C4-2B (cell line): Measurements from ENCODE around the gene WSB1.

ENCODE experiments used
- CTCF ChIP-seq: fragments of 450-650 bp; conservative IDR thresholded peaks from 2 replicates; pipeline ENCODE4 v1.5.1; 2017; ENCODE audit warnings: mild to moderate bottlenecking
- ZFX ChIP-seq: fragments of 450-650 bp; IDR thresholded peaks from 2 replicates; pipeline ENCODE4 v1.6.1; 2017

DNA sequence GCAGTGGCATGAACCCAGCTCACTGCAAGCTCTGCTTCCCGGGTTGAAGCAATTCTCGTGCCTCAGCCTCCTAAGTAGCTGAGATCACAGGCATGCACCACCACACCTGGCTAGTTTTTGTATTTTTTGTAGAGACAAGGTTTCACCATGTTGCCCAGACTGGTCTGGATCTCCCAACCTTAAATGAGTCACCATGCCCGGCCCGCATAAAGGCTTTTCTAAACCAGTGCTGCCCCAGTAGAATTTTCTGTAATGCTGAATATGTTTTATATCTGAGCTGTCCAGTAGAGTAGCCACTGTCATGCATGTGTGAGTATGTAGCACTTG lies 36.9 kb upstream of the WSB1 start:
- no peak for TF ChIP-seq CTCF
- no peak for TF ChIP-seq ZFX
